Measurements from ENCODE around the gene NHLRC4. TPM values are rescaled to one million over a fixed set of nuclear protein-coding genes. Genes with fewer than 3 reads are reported as not detected.

NHLRC4 gene
- total RNA-seq, 1 donor from 2014 or later: 1.4 TPM

DNA sequence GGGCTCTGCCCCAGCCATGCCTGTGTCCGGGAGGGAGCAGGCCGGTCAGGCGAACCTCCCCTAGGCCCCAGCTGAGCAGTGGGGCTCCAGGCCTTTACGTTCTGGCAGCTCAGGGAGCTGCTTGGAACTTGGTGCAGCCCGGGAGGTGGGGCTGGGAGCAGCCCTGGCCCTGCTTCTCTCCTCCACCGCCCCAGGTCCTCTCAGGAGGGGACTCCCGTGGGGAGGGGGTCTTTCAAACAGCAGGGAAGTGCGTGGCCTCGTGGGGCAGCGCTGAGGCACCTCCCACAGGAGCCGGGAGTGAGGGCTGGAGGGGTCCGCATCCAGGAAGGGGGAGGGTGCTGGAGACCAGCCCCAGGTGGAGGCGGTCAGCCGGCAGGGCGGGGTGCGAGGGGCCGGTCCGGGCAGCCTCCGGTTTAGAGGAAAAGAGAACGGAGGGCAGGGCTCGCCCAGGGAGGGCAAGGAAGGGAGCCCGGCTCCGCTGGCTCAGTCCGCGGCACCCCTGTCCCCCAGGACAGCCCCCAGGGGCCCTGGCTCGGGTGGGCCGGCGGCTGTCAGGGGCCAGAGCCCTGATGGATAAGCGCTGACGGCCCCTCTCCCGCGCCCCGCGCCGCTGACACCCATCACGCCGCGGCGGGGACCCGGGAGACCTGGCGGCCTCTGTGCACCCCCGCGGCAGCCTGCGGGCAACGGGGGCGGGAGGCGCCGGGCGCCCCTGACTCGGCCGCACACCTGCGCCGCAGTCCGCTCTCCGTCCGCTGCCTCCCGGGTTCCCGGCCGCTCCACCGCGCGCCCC, 7.2 kb upstream of the NHLRC4 start:
- Mint-ChIP-seq H3K27ac (no peak overlapping the region), H3K36me3 (ENCODE audit: insufficient read depth) (no peaks in the 10 kb centered on the region), H3K9me3 (ENCODE audit: low read depth) (no peaks in the 10 kb centered on the region), H3K4me1 (ENCODE audit: low read depth) (no peaks in the 10 kb centered on the region), H3K4me3 (ENCODE audit: low read depth) (no peak overlapping the region), H3K27me3 (peaks cover 24% of the 10 kb centered on the region)
- TF ChIP-seq CTCF (IDR thresholded peaks at IDR 0.05; ENCODE audit: unreplicated experiment): no peak
- no peak for DNase-seq (ENCODE audit: low spot score, unreplicated experiment)

DNA sequence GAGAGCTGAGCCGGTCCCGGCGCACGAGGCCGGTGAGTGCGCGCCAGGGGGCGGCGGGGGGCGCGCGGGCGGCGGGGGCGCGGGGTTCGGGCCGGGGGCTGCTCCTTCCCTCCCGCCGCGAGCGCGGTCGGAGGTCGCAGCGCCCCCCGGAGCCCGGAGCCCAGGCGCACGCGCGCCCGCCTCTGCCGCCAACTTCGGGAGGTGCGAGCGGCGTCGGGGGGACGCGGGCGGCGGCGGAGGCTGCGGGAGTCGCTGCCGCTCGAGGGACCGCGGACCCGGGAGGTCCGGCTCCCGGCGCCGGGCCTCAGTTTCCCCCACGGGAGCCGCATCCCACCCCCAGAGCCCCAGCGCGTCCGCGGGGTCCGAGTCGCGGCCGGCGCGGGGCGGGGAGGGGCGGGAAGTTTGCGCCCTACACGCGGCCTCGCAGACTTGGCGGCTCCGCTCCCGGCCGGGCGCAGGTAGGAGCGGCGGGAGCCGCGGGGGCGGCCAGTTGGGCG, 6.6 kb upstream of the NHLRC4 start, which contains the start of gene PRR35:
PRR35 (plus strand) TSS at position 191 of the 497 bp plus-strand sequence. CDS start 2,901 bp downstream, outside the sequence.
- peaks cover 24% of the 10 kb centered on the region for H3K27me3 Mint-ChIP-seq
- H3K4me3 Mint-ChIP-seq (ENCODE audit: low read depth): no peak within 1 kb of the TSS
- no peak for TF ChIP-seq CTCF (IDR thresholded peaks at IDR 0.05; ENCODE audit: unreplicated experiment)
- H3K36me3 Mint-ChIP-seq (ENCODE audit: insufficient read depth): no peaks in the 10 kb centered on the region
- H3K27ac Mint-ChIP-seq: no peak within 1 kb of the TSS
- no peaks in the 10 kb centered on the region for H3K9me3 Mint-ChIP-seq (ENCODE audit: low read depth)
- no peak for DNase-seq (ENCODE audit: low spot score, unreplicated experiment)
- H3K4me1 Mint-ChIP-seq (ENCODE audit: low read depth): peaks cover under 1% of the 10 kb centered on the region

- no peaks in the 10 kb centered on the region for H3K9me3 Mint-ChIP-seq (ENCODE audit: low read depth)
Observed at GRCh38 chr16:560701-561412, 5.9 kb upstream of the NHLRC4 start.

GRCh38 chr16:561413-561794, 5.4 kb upstream of the NHLRC4 start:
- no peaks in the 10 kb centered on the region for H3K9me3 Mint-ChIP-seq (ENCODE audit: low read depth)
- no peak for TF ChIP-seq CTCF (IDR thresholded peaks at IDR 0.05; ENCODE audit: unreplicated experiment)
- no peaks in the 10 kb centered on the region for H3K36me3 Mint-ChIP-seq (ENCODE audit: insufficient read depth)
- peaks cover 1% of the 10 kb centered on the region for H3K4me1 Mint-ChIP-seq (ENCODE audit: low read depth)
- no peak overlapping the region for H3K4me3 Mint-ChIP-seq (ENCODE audit: low read depth)
- no peak for DNase-seq (ENCODE audit: low spot score, unreplicated experiment)
- peaks cover 24% of the 10 kb centered on the region for H3K27me3 Mint-ChIP-seq
- H3K27ac Mint-ChIP-seq: no peak overlapping the region

More at GRCh38 chr16:560701-561412, 5.9 kb upstream of the NHLRC4 start:
- no peak overlapping the region for H3K4me3 Mint-ChIP-seq (ENCODE audit: low read depth)
- no peak overlapping the region for H3K27ac Mint-ChIP-seq
- H3K36me3 Mint-ChIP-seq (ENCODE audit: insufficient read depth): no peaks in the 10 kb centered on the region
- DNase-seq (ENCODE audit: low spot score, unreplicated experiment): no peak
- no peak for TF ChIP-seq CTCF (IDR thresholded peaks at IDR 0.05; ENCODE audit: unreplicated experiment)
- H3K27me3 Mint-ChIP-seq: peaks cover 24% of the 10 kb centered on the region
- H3K4me1 Mint-ChIP-seq (ENCODE audit: low read depth): peaks cover 1% of the 10 kb centered on the region

Data from progenitor cell of endocrine pancreas (in vitro differentiated cells).